ENCODE data around the gene COL20A1.

GRCh38 chr20:63315240-63315689 is 22.3 kb downstream of the COL20A1 start:
- TF ChIP-seq, protein P1, sequence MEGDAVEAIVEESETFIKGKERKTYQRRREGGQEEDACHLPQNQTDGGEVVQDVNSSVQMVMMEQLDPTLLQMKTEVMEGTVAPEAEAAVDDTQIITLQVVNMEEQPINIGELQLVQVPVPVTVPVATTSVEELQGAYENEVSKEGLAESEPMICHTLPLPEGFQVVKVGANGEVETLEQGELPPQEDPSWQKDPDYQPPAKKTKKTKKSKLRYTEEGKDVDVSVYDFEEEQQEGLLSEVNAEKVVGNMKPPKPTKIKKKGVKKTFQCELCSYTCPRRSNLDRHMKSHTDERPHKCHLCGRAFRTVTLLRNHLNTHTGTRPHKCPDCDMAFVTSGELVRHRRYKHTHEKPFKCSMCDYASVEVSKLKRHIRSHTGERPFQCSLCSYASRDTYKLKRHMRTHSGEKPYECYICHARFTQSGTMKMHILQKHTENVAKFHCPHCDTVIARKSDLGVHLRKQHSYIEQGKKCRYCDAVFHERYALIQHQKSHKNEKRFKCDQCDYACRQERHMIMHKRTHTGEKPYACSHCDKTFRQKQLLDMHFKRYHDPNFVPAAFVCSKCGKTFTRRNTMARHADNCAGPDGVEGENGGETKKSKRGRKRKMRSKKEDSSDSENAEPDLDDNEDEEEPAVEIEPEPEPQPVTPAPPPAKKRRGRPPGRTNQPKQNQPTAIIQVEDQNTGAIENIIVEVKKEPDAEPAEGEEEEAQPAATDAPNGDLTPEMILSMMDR (IDR thresholded peaks at IDR 0.05): no peak
- no peak for TF ChIP-seq POLR2AphosphoS5 (IDR thresholded peaks at IDR 0.05)
- no peak for TF ChIP-seq POLR2A (IDR thresholded peaks at IDR 0.05)
